ENCODE measurements around the gene PCID2.

Gene PCID2

DNA sequence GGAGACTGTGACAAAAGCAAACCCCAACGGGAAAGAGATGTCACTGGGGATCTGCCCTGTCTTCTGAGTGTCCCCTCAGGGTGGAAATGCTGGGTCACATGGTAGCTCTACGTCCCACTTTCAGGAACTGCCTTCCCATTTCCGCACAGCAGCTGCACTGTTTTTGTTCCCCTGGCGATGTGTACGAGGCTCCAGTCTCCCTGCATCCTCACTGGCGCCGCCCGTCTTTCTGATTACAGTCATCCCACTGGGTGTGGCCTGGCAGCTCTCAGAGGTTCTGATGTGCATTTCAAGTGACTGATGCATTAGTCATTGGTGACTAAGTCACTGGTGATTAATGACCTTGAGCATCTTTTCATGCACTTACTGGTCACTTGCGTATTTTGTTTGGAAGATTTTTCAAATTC, 21.2 kb downstream of the PCID2 start:
- no peak for DNase-seq (ENCODE audit: low read depth)

DNA sequence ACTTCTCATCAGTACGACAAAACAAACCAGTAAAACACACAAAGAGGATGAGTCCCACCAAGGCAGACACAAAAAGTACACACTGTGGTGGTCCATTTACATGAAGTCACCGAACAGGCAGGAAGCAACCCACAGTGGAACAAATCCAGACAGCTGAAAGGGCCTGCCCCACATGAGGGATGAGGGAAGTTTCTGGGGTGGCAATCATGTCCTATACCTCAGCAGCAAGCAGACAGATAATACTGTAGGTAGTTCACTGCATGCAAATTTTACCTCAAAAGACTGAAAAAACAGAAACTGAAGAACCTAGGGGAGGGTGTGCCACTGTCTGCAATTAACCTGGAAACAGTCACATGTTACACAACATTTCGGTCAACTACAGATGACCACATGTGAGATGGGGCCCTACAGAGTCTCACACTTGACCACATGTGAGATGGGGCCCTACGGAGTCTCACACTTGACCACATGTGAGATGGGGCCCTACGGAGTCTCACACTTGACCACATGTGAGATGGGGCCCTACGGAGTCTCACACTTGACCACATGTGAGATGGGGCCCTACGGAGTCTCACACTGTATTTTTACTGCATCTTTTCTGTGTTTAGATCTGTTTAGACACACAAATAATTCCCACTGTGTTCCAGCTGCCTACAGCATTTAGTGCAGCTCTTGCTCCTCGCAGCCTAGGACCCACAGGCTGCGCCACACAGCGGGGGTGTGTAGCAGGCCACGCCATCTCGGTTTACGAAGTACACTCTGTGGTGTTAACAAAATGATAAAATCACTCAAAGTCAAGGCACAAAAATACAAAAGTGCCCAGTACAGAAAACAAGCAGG, 22.2 kb downstream of the PCID2 start:
- DNase-seq (ENCODE audit: low read depth): no peak

DNA sequence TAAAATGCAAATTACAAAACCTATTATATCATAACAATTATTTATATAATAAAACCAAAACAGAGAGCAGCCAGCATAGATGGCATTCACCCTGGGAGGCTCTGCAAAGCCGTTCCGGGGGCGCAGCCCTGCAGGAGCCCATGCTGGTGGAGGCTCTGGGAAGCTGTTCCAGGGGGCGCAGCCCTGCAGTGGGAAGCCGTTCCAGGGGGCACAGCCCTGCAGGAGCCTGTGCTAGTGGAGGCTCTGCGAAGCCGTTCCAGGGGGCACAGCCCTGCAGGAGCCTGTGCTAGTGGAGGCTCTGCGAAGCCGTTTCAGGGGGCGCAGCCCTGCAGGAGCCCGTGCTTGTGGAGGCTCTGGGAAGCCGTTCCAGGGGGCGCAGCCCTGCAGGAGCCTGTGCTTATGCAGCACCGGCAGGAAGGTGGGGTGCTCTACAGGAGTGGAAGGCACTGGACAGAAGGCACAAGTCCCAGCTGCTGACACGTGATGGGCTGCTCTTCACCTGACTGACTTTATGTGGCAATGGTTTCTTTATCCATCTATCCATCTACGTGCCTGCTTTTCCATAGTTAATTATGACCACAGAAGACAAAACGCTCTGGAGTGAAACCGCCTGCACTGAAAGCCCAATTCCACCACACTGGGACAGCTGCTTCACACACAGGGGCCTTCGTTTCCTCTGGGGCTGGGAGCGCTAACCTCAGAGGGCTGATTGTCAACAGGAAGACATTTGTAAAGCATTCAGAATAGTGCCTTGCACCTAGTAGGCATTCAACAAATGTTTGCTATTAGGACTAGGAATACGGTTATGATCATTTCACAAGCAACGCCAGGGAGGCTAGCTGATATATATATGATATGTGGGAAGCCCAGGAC, 23.7 kb downstream of the PCID2 start:
- DNase-seq (ENCODE audit: low read depth): no peak

DNA sequence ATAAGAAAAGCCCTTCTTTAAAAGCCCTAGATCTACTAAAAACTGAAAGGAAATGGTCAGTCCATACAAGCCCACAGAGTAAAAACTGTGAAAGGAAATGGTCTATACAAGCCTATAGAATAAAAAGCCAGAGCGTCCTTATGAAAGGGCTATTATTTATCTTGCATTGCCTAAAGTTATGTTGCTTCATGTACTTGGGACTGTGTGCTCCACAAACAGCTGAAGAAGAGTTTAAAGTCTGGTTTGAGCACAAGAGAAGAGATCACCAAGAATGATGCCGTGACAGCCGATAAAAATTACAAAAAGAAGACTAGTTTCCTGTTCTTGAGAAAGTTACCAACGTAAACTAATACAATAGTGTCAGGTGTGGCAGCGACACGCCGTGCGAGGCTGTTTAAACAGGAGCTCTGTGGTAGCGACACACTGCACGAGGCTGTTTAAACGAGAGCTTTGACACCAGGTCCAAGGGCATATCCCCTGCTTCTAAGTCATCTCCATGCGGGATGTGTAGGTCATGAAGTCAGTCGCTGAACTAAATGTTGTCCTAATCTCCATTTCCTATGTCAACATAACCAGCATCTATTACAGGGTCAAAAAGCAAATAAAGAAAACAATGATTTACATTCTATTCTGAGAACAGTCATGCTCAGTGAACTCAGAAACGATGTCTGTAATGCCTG, 24.9 kb downstream of the PCID2 start:
- DNase-seq (ENCODE audit: low read depth): no peak

DNA sequence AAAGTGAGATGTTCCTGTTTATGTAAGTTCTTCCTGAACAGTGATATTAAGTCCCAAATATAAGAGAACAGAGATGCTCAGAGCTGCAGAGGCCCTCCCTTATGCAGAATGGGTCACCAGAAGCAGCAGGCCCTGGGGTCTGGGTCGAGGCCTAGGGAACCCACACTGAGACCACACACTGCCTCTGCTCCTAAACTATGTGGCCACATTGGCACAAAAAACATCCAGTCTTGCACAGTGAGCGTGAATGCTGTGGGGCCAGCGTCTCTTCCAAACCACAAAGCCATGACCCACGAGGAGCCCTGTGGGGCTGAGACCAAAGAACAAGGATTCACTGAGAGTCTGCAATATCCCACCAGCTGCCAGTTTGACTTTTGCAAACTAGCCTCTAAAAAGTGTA, 26.4 kb downstream of the PCID2 start:
- DNase-seq (ENCODE audit: low read depth): no peak

DNA sequence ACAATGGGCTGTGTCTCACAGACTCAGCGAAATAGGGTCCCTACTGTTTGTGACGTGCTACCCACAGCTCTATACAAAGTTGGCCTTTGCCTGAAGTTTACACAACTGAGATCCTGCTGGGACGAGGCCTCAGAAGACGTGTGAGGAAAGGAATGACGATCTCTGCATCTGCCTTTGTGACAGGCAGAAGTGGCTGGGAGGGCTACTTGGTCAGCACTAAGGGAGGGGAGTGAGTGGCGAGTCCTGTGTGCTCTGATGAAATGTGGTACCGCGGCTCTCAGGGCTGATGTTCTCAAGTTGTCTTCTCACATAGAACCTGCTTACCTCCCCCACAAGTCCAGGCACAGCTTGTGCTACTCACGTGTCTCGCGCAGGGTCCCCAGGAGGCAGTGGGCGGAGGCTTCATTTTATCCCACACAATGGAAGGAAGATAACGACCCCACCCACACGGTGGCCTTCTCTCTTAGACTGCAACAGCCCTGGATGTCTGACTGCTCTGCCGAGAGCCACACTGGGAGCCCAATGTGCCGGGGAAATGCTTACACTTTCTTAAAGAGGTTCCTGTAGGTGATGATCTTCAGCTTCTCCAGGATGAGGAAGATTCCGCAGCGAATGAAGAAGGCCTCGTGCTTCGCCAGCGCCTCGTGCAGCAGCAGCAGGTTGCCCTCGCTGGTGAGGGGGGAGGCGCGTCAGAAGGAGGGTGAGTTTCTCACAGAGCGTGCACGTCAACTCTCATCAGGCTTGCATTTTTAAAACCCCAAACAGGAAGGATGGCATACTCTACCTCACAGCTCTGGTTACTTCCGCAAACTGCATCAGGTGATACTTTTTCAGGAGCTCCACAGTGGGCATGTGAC, 28.9 kb downstream of the PCID2 start:
- no peak for DNase-seq (ENCODE audit: low read depth)

DNA sequence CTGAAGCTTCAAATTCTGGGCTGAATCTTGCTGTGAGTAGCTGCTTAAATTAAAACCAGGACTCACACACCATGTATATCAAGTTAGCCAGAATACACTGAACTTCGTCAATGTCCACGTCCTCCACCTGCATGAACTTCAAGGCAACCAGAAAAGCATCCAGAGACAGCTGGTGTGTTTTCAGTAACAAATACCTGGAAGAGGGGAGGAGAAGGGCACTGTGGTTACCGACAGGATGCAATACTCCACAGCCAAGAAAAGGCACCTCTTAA, 29.6 kb downstream of the PCID2 start:
- DNase-seq (ENCODE audit: low read depth): no peak

DNA sequence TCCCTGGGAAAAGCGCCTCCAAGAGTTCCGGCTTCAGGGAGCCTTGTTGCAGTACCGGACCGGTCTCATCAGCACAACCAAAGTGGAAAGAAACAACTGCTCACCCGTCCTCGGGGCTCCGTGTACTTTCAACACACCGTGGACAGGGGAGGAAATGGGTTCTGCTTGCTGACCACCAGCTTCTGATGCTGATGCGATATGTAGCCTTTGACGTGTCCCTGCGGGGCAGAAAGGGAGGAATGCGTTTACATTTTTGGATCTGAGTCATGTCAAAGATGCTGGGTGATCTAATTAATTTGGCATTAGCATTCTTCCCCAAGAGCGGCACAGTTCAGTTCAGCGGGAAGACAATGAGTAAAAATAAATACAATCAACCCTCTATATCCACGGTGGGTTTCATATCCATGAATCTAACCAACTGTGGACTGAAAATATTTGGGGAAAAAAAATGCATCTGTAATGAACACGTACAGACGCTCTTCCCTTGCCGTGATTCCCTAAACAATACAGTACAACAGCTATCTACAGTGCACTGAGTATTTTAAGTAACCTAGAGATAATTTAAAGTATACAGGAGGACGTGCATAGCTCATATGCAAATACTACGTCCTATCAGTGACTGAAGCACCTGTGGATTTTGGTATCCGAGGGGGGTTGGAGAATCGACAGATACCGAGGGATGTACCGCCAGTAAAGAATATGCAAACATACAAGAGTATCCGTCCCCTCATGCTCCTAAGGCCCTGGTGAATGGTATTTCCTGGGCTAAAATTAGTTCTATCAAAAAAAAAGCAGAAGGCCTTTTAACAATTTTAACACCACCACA, 30.2 kb downstream of the PCID2 start:
- DNase-seq (ENCODE audit: low read depth): no peak

DNA sequence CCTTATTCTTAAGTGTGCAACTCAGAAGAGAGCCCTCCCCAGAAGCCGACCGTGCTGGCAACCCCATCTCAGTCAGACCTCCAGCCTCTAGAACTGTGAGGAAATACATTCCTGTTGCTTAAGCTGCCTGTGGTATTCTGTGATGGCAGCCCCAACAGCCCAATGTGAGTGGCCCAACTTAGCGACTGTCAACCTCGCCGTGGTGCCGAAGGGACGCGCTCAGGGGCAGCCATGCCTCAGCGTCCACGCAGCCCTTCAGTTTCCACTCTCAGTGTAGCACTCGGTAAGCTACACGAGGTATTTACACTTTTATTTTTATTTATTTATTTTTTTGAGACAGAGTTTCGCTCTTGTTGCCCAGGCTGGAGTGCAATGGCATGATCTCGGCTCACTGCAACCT, 31.6 kb downstream of the PCID2 start:
- no peak for DNase-seq (ENCODE audit: low read depth)

DNA sequence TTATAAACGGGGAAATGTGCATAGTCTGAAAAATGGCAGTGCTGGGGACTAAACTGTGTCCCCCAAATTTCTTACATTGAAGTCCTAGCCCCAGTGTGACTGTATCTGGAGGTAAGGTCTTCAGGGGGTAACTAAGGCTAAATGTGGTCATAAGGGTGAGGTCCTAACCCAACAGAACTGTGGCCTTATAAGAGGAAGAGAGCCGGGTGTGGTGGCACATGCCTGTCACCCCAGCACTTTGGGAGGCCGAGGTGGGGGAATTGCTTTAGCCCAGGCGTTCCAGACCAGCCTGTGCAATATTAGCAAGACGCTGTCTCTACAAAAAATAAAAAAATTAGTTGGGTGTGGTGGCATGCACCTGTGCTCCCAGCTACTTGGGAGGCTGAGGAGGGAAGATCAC, 32.2 kb downstream of the PCID2 start:
- peak; percentile 46 for DNase-seq (ENCODE audit: low read depth)

DNA sequence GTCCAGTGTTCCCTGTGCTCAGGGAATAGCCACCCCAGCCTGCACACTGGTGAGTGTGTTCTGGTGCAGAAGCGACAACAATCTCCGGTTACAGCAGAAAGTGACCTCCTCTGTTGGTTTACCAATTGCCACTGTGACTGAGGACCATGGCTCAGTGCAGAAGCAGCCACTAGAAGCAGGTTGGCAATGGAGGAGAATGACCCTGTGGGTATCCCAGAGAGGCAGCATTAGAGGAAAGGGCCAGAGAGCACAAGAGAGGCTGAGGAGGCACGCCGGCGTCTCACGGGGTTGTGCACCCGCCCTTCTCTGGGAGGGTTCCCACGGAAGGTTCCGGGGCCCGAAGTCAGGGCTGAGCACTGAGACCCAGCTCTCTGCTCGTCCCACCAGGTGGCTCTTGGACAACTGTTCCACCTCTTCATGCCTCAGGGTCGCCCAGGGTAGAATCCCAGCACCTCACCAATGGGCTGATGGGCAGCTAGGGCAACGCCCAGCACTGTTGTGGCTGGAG, 36.0 kb downstream of the PCID2 start:
- no peak for DNase-seq (ENCODE audit: low read depth)

DNA sequence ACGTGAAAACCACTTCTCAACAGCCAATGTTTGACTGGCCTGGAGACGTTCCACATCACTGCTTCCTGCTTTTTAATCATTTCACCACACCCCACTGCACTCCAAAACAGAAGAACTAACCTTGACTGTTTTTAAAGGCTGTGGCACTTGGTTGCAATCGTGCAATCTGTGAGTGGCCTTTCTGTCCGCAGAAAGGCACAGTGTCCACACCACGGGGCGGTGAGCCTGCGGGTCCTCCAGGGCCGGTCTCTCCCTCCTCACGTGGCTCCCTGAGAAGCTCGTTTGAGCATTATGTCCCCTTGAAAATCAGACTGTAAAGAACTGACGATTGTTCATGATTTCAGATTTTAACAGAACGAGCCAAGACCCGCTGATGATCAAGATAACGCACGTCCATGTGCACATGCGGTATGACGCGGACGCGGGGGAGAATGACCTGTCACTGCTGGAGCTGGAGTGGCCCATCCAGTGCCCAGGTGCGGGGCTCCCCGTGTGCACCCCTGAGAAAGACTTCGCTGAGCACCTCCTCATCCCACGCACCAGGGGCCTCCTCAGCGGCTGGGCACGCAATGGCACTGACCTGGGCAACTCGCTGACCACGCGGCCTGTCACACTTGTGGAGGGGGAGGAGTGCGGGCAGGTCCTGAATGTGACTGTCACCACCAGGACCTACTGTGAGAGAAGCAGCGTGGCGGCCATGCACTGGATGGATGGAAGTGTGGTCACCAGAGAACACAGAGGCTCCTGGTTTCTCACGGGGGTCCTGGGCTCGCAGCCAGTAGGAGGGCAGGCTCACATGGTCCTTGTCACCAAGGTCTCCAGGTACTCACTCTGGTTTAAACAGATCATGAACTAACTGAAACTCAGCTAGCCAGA, 37.0 kb downstream of the PCID2 start:
- DNase-seq (ENCODE audit: low read depth): no peak

DNA sequence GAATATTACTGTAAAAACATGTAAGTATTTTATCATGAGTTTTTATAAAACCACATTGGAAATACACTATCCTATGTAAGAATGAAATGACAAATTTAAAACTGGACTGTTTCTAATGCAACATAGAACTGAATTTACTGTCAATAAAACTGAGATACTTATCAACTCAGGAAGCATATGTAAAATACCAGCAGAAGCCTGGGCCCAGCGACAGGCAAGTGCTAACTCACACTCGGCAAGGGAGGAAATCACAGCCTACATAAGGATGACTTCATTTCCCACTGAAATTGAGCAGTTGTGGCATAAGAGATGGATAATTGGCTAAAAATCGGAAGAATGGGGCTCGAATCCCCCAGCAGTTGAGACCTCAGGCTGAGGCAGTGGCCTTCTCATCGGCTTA, 38.0 kb downstream of the PCID2 start:
- no peak for DNase-seq (ENCODE audit: low read depth)

DNA sequence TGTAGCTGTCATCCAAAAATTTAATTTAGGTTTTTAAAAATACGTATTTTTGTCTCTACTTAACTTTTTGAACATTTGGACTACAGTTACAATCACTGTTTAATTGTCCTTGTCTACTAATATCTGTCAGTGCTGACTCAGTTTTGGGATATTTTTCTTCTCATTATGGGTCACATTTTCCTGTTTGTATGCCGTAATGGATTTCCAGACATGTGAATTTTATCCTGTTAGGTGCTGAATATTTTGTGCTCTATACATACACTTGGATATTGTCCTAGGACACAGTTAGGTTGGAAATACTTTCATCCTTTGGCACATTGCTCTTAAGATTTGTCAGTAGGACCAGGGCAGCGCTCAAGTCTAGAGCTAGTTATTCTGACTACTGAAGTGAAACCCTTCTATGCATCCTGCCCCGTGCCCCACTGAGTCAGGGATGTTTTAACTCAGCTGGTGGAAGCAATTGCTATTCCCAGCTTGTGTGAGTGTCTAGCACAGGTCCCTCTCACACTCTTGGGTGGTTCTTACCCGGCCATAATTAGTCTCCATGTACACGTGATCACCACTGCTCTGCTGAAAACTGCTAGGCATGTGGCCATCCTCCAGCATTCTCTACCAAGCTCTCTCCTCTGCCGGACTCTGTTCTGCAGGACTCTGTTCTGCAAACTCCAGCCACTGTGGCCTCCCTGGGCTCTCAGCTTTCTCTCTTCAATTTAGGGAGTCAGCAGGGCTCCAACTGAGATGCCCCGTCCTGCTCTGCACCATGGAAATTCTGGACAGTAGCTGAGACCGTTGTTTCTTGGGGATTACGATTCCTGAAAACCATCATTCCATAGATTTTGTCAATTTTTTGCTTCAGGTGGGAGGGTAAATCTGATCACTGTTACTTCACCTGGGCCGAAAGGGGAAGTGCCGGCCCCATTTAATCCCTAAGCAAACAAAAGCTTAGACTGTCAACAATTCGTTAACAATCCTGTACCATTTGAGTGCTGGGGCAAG, 38.9 kb downstream of the PCID2 start:
- no peak for DNase-seq (ENCODE audit: low read depth)

DNA sequence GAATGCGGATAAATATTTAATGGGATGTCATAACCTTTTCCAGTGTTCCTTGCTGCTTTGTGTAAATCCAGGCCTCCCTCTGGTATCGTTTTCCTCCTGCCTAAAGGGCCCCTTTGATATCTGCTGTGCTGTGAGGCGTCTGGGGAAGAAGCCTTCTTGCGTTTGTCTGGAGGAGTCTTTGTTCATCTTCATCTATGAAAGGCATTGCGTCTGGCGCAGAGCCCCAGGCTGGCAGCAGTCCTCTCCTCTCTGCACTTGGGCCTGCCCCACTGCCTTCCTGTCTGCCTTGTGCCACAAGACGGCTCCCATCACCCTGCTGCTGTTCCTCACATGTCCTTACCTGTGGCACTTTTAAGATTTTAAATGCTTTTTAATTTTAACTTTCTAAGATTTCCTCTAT, 40.3 kb downstream of the PCID2 start:
- no peak for DNase-seq (ENCODE audit: low read depth)

DNA sequence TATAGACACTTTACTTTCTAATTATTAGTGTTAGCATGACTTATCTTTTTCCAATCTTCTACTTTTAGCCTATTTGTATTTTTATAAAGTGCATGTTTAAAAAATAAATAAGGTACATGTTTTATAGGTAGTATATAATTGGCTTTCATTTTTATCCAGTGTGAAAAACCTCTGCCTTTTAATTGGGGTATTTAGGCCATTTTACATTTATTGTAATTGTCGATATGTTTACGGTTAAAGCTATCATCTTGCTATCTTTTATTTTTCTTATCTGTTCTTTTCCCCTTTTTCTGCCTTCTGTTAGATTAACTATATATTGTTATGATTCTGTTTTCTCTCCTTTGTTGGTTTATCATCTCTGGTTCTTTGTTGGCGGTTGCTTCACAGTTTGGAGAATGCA, 40.9 kb downstream of the PCID2 start:
- DNase-seq (ENCODE audit: low read depth): no peak

DNA sequence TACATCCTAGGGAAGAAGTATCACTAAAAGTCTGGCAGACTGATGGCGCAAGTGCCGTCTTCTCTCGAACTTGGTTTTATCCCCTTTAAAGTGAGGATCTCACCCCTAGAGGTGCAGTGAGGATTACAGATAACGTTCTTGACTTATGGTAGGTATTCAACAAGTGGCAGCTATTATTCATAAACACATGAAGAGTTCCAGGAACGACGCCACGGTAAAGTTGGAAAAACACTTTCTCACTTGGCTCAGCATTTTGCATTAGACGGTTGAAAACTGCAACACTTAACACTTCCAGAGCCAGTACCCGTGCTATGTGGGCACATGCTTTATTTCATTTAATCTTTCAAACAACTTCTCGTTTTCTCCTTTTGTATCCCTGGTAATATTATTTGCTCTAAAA, 41.3 kb downstream of the PCID2 start:
- DNase-seq (ENCODE audit: low read depth): no peak

DNA sequence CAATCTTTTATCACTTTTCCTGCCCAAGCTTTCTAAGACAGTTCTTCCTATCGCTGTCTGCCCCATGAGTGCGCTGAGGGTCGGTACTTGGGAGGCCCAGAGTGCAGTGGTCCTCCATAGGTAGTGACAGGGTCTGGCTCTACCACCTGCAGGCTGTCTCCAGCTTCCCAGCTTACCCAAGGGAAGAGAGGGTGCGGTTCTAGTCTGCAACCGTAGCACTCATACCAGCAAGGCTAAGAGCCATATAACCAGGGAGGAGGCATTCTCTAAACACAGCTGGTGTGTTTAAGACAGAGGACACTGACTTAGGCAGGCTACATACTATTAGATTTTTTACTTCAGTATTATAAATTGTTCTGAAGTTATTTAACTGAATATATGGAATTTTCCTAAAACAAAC, 41.8 kb downstream of the PCID2 start:
- DNase-seq (ENCODE audit: low read depth): no peak

DNA sequence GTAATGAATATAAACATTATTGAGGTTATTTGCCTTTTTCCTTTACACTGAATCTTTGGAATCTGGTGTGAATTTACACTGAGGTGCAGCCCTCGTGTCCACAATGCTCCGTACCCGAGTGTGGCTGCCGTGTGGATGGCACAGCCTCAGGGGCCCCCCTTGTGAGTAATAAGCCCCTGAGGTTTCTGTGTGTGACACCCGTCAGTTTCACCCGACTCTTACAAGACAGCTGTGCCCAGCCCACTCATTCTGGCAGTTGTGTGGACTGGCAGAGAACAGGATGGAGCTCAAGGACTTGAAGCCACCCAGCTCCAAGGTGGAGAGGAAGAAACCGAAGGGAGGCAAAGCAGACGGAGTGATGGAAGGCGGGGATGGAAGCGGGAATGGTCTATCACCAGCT, 42.2 kb downstream of the PCID2 start:
- no peak for DNase-seq (ENCODE audit: low read depth)
